Trophoblast cell (in vitro differentiated cells and primary cell): Measurements from ENCODE around the gene SAT1.
"Not testable (repeated sequence)": the region's sequence is repeated elsewhere in the genome, so short reads cannot be mapped to it uniquely, and the experiment has no call there.

Source experiments
- DNase-seq, 2 donors: peaks; one replicate each; pipeline ENCODE4 v3.0.0-alpha.2; 2016
- H2AFZ ChIP-seq: 2 replicates; pipeline ENCODE4 v1.6.1; 2013; ENCODE audit warnings: low read length, moderate library complexity, mild to moderate bottlenecking; ENCODE audit not compliant: insufficient read depth, poor library complexity
- H2AK5ac ChIP-seq: 2 replicates; pipeline ENCODE4 v1.6.1; 2013; ENCODE audit warnings: mild to moderate bottlenecking, low read length
- H2BK120ac ChIP-seq: 2 replicates; pipeline ENCODE4 v1.6.1; 2013; ENCODE audit warnings: low read length, mild to moderate bottlenecking, moderate library complexity; ENCODE audit not compliant: insufficient read depth, poor library complexity
- H2BK12ac ChIP-seq: 2 replicates; pipeline ENCODE4 v1.6.1; 2013; ENCODE audit warnings: mild to moderate bottlenecking, low read length, moderate library complexity
- H2BK5ac ChIP-seq: 2 replicates; pipeline ENCODE4 v1.6.1; 2013; ENCODE audit warnings: low read length, low read depth, moderate library complexity, mild to moderate bottlenecking; ENCODE audit not compliant: poor library complexity
- H3K14ac ChIP-seq: 2 replicates; pipeline ENCODE4 v1.6.1; 2013; ENCODE audit warnings: mild to moderate bottlenecking, low read length
- H3K18ac ChIP-seq: 2 replicates; pipeline ENCODE4 v1.6.1; 2013; ENCODE audit warnings: mild to moderate bottlenecking, low read length
- H3K23ac ChIP-seq: 2 replicates; pipeline ENCODE4 v1.6.1; 2013; ENCODE audit warnings: low read length
- H3K27ac ChIP-seq: 2 replicates; pipeline ENCODE4 v1.5.1; 2013; ENCODE audit warnings: low read depth, mild to moderate bottlenecking, inconsistent platforms, low read length, moderate library complexity
- H3K27me3 ChIP-seq: 2 replicates; pipeline ENCODE4 v1.6.1; 2013; ENCODE audit warnings: inconsistent platforms, mild to moderate bottlenecking, low read length, moderate library complexity; ENCODE audit not compliant: insufficient read depth
- H3K36me3 ChIP-seq, 2 experiments: 1 replicate in 1 of 2; 2 replicates in 1 of 2; pipeline ENCODE4 v1.6.1; 2013; ENCODE audit warnings: low read length in 2 of 2, mild to moderate bottlenecking in 2 of 2, moderate library complexity in 1 of 2; ENCODE audit not compliant: insufficient read depth in 2 of 2, control insufficient read depth in 1 of 2
- H3K4ac ChIP-seq: 2 replicates; pipeline ENCODE4 v1.6.1; 2013; ENCODE audit warnings: low read depth, mild to moderate bottlenecking, low read length, moderate library complexity
- H3K4me1 ChIP-seq, 2 experiments: 1 replicate in 1 of 2; 2 replicates in 1 of 2; pipeline ENCODE4 v1.6.1; 2013; ENCODE audit warnings: low read length in 2 of 2, mild to moderate bottlenecking in 2 of 2, moderate library complexity in 1 of 2; ENCODE audit not compliant: insufficient read depth in 2 of 2, control insufficient read depth in 1 of 2
- H3K4me2 ChIP-seq: 2 replicates; pipeline ENCODE4 v1.6.1; 2013; ENCODE audit warnings: inconsistent platforms, mild to moderate bottlenecking, low read length, moderate library complexity
- H3K4me3 ChIP-seq: 2 replicates; pipeline ENCODE4 v1.5.1; 2013; ENCODE audit warnings: mild to moderate bottlenecking, low read depth, low read length, inconsistent platforms
- H3K79me1 ChIP-seq: one replicate; pipeline ENCODE4 v1.6.1; 2013; ENCODE audit warnings: low read length
- H3K79me2 ChIP-seq: 2 replicates; pipeline ENCODE4 v1.6.1; 2013; ENCODE audit warnings: low read length, mild to moderate bottlenecking; ENCODE audit not compliant: control insufficient read depth, insufficient read depth, poor library complexity
- H3K9ac ChIP-seq: 2 replicates; pipeline ENCODE4 v1.6.1; 2013; ENCODE audit warnings: mild to moderate bottlenecking, low read length
- H3K9me3 ChIP-seq: 2 replicates; pipeline ENCODE4 v1.6.1; 2013; ENCODE audit warnings: low read depth, mild to moderate bottlenecking, control low read depth, inconsistent platforms, low read length; ENCODE audit not compliant: insufficient read depth
- H4K12ac ChIP-seq: 2 replicates; pipeline ENCODE4 v1.6.1; 2013; ENCODE audit warnings: low read depth, mild to moderate bottlenecking, low read length, moderate library complexity
- H4K8ac ChIP-seq: 2 replicates; pipeline ENCODE4 v1.6.1; 2013; ENCODE audit warnings: low read depth, mild to moderate bottlenecking, low read length, moderate library complexity
- H4K91ac ChIP-seq: one replicate; pipeline ENCODE4 v1.6.1; 2013; ENCODE audit warnings: low read depth, mild to moderate bottlenecking, low read length, moderate library complexity
- WGBS: extraction: QIAGEN DNeasy Blood & Tissue Kit; methylation state at CpG from one replicate; pipeline ENCODE4 v1.1.7; 2013; ENCODE audit warnings: missing lambda C conversion rate; ENCODE audit not compliant: insufficient read length, insufficient coverage; ENCODE audit errors: extremely low coverage; 5-methylcytosine and 5-hydroxymethylcytosine counted together

The SAT1 gene

DNA sequence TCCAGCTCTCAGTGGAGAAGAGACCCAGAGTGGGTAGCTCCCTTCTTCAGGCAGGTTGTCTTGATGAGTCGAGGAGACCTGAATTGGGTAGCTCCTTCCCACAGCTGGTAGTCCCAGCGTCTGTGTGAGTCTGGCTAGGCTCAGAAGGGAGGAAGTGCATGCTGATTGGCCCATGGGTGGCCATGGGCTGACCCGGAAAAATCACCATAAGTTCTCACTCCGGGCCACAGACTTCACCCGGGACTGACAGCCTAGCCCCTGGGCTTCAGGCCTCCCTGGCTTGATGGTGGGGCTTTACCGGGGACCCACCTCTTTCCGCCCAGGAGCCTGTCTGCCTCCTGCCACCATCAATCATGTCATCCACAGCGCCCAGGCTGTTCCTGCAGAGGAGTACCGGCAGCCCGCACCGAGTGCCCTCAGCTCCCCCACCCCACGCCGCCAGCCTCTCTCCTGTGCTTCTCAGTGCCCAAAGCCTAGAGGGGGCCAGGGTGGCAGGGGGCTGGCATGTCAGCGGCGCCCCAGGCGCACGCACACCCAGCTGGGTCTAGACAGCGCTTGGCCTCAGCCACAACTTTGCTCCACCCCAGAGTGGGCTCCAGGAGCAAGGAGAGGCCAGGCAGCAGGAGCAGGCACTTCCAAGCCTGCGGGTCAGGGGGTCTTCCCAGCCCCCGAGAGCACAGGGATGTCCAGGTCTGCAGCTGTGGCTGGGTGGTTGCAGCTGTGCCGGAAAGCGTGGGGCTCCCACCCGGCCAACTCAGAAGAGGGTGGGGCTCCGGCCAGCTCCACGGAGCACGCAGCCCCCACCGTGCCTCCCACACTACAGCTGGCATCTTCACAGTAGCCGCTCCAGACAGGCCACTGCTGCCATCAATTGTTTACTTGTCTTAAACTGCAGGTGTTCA lies 16.1 kb upstream of the SAT1 start:
- H3K4me1 ChIP-seq: no peaks in the 10 kb centered on the region
- H3K23ac ChIP-seq: no peak overlapping the region
- H2BK5ac ChIP-seq: no peak overlapping the region
- H3K4me2 ChIP-seq: no peak overlapping the region
- H3K18ac ChIP-seq: no peak overlapping the region
- no peak overlapping the region for H2BK120ac ChIP-seq
- no peaks in the 10 kb centered on the region for H3K79me1 ChIP-seq
- H2AK5ac ChIP-seq: no peak overlapping the region
- H3K14ac ChIP-seq: no peak overlapping the region
- H3K9ac ChIP-seq: no peak overlapping the region
- H3K79me2 ChIP-seq: no peaks in the 10 kb centered on the region
- H3K36me3 ChIP-seq: no peaks in the 10 kb centered on the region
- no peak for DNase-seq
- H3K27me3 ChIP-seq: no peaks in the 10 kb centered on the region
- no peak overlapping the region for H2AFZ ChIP-seq
- no peak overlapping the region for H2BK12ac ChIP-seq
- H4K12ac ChIP-seq: no peak overlapping the region
- no peak overlapping the region for H3K4ac ChIP-seq
- WGBS: no CpG with 5 or more reads among the region's 28 CpGs
- H3K9me3 ChIP-seq: no peaks in the 10 kb centered on the region
- no peak overlapping the region for H4K91ac ChIP-seq
- H3K27ac ChIP-seq: no peak overlapping the region
- no peak overlapping the region for H3K4me3 ChIP-seq
- H4K8ac ChIP-seq: no peak overlapping the region

DNA sequence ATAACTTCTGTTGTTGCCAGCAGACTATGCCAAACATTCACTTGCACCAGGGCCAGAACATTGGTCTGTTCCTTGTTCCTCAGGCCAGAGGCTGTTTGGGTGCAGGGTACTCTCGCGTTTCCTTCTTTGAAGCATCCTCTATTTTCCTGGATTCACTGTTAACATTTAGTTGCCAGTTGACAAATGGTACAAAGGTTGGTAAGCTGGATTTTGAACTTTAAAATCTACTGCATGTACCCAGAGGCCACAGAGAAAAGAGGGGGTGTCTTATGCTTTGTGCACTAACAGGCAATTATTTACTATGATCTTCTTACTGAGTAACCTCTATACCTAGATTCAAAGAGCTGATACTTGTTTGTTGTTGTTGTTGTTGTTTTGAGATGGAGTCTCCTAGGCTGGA lies 12.8 kb upstream of the SAT1 start:
- Histone ChIP-seq H3K18ac (no peak overlapping the region), H3K4me1 (no peaks in the 10 kb centered on the region), H2AK5ac (no peak overlapping the region), H2AFZ (no peak overlapping the region), H2BK120ac (no peak overlapping the region), H3K4me3 (no peak overlapping the region), H3K27ac (no peak overlapping the region), H3K14ac (no peak overlapping the region), H2BK12ac (no peak overlapping the region), H4K91ac (no peak overlapping the region), H4K8ac (no peak overlapping the region), H3K27me3 (no peaks in the 10 kb centered on the region), H4K12ac (no peak overlapping the region), H2BK5ac (no peak overlapping the region), H3K79me2 (no peaks in the 10 kb centered on the region), H3K79me1 (no peaks in the 10 kb centered on the region), H3K4me2 (no peak overlapping the region), H3K23ac (no peak overlapping the region), H3K9ac (no peak overlapping the region), H3K36me3 (no peaks in the 10 kb centered on the region), H3K4ac (no peak overlapping the region), H3K9me3 (no peaks in the 10 kb centered on the region)
- no peak for DNase-seq
- no CpG with 5 or more reads among the region's 2 CpGs for WGBS

GRCh38 chrX:23771086-23771485 lies 11.9 kb upstream of the SAT1 start:
- H3K14ac ChIP-seq, H3K9me3 ChIP-seq, H2BK12ac ChIP-seq, H3K4ac ChIP-seq, H4K91ac ChIP-seq, H2BK120ac ChIP-seq, H3K36me3 ChIP-seq, H2BK5ac ChIP-seq, H3K79me2 ChIP-seq, DNase-seq, H3K79me1 ChIP-seq, H3K4me1 ChIP-seq, H3K23ac ChIP-seq, H2AK5ac ChIP-seq, H4K8ac ChIP-seq, H4K12ac ChIP-seq, H3K27ac ChIP-seq, H3K4me2 ChIP-seq, H3K27me3 ChIP-seq, H3K18ac ChIP-seq, H2AFZ ChIP-seq, H3K9ac ChIP-seq, H3K4me3 ChIP-seq: not testable (repeated sequence)
- no CpG with 5 or more reads among the region's 7 CpGs for whole genome bisulfite sequencing

GRCh38 chrX:23773601-23774175 lies 9.3 kb upstream of the SAT1 start:
- DNase-seq: no peak
- Histone ChIP-seq H3K4me3 (no peak overlapping the region), H2AK5ac (no peak overlapping the region), H3K9ac (no peak overlapping the region), H3K27me3 (no peaks in the 10 kb centered on the region), H3K9me3 (no peaks in the 10 kb centered on the region), H2BK120ac (no peak overlapping the region), H2BK5ac (no peak overlapping the region), H2AFZ (no peak overlapping the region), H3K79me1 (no peaks in the 10 kb centered on the region), H3K4me2 (no peak overlapping the region), H3K36me3 (no peaks in the 10 kb centered on the region), H3K4me1 (no peaks in the 10 kb centered on the region), H4K12ac (no peak overlapping the region), H3K23ac (no peak overlapping the region), H3K4ac (no peak overlapping the region), H3K18ac (no peak overlapping the region), H4K91ac (no peak overlapping the region), H2BK12ac (no peak overlapping the region), H4K8ac (no peak overlapping the region), H3K79me2 (no peaks in the 10 kb centered on the region), H3K14ac (no peak overlapping the region), H3K27ac (no peak overlapping the region)
- WGBS: no CpG with 5 or more reads among the region's 3 CpGs
